ENCODE measurements around the gene IFFO2.

The IFFO2 gene

GRCh38 chr1:18970358-18970757, 13.9 kb upstream of the IFFO2 start:
- no peaks in the 10 kb centered on the region for H3K36me3 Mint-ChIP-seq (ENCODE audit: low read depth)
- TF ChIP-seq CTCF (IDR thresholded peaks at IDR 0.05; ENCODE audit: unreplicated experiment in 3 of 3) = no peak
- no peak overlapping the region for H3K4me3 Mint-ChIP-seq
- H3K27me3 Mint-ChIP-seq (ENCODE audit: low read depth) = peaks cover 23% of the 10 kb centered on the region
- H3K27ac Mint-ChIP-seq = no peak overlapping the region
- no peaks in the 10 kb centered on the region for H3K9me3 Mint-ChIP-seq
- H3K4me1 Mint-ChIP-seq = peaks cover 5% of the 10 kb centered on the region

DNA sequence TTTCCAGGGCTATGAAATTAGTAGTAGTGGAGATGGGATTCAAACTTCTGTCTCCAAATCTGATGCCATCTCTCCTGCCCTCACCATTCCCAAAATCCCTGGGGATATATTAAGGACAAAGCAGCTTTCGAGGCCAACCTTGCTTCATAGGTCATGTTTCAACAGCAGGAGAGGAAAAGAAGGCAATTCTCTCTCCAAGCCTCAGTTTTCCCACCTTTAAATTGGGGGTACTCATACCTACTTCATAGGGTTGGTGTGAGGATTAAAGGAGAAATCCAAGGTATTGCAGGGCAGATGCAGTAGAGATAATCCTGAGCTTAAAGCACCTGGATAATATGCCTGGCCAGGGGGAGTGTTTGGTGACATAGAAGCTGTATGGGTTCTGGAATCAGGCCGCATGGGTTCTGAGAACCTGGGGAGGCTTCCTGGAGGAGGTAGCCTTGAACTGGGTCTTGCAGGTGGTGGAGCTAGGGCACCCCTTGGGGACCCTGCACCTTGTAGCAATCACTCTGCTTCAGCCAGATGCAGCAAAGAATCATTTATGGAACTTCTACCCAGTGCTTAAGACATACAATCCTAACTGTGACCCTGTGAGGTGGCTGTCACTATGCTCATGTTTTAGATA, 10.7 kb upstream of the IFFO2 start:
- H3K27me3 Mint-ChIP-seq (ENCODE audit: low read depth) = peaks cover 40% of the 10 kb centered on the region

GRCh38 chr1:18965206-18966173, 9.0 kb upstream of the IFFO2 start:
- no peak for TF ChIP-seq CTCF (IDR thresholded peaks at IDR 0.05; ENCODE audit: unreplicated experiment in 3 of 3)
- Mint-ChIP-seq H3K9me3 (no peaks in the 10 kb centered on the region), H3K36me3 (ENCODE audit: low read depth) (no peaks in the 10 kb centered on the region), H3K4me1 (no peaks in the 10 kb centered on the region), H3K4me3 (no peak overlapping the region), H3K27me3 (ENCODE audit: low read depth) (peaks cover 44% of the 10 kb centered on the region), H3K27ac (no peak overlapping the region)

More for the DNA sequence above, 10.7 kb upstream of the IFFO2 start:
- no peak for TF ChIP-seq CTCF (IDR thresholded peaks at IDR 0.05; ENCODE audit: unreplicated experiment in 3 of 3)
- no peak overlapping the region for H3K4me3 Mint-ChIP-seq
- H3K27ac Mint-ChIP-seq = no peak overlapping the region
- no peaks in the 10 kb centered on the region for H3K36me3 Mint-ChIP-seq (ENCODE audit: low read depth)
- H3K4me1 Mint-ChIP-seq = no peaks in the 10 kb centered on the region
- no peaks in the 10 kb centered on the region for H3K9me3 Mint-ChIP-seq

- Mint-ChIP-seq H3K9me3 (no peaks in the 10 kb centered on the region), H3K4me1 (no peaks in the 10 kb centered on the region), H3K4me3 (no peak overlapping the region), H3K27ac (no peak overlapping the region), H3K27me3 (ENCODE audit: low read depth) (peaks cover 56% of the 10 kb centered on the region), H3K36me3 (ENCODE audit: low read depth) (no peaks in the 10 kb centered on the region)
- no peak for TF ChIP-seq CTCF (IDR thresholded peaks at IDR 0.05; ENCODE audit: unreplicated experiment in 3 of 3)
Observed at GRCh38 chr1:18963968-18964367, 7.5 kb upstream of the IFFO2 start.

- Mint-ChIP-seq H3K36me3 (ENCODE audit: low read depth) (no peaks in the 10 kb centered on the region), H3K27ac (no peak overlapping the region), H3K9me3 (no peaks in the 10 kb centered on the region), H3K4me1 (peaks cover under 1% of the 10 kb centered on the region), H3K4me3 (no peak overlapping the region), H3K27me3 (ENCODE audit: low read depth) (peaks cover 64% of the 10 kb centered on the region)
- no peak for TF ChIP-seq CTCF (IDR thresholded peaks at IDR 0.05; ENCODE audit: unreplicated experiment in 3 of 3)
Observed at GRCh38 chr1:18962855-18963737, 6.6 kb upstream of the IFFO2 start.
